Measurements from ENCODE around the gene KDR. TPM values are rescaled to one million over a fixed set of nuclear protein-coding genes. Genes with fewer than 3 reads are reported as not detected.
A peak's percentile ranks its signal among the peaks of the same experiment; 100 is the strongest.

The KDR gene
- total and polyA plus RNA-seq, 11 donors, result 7.7 to 51.0 (median 32.0) TPM

DNA sequence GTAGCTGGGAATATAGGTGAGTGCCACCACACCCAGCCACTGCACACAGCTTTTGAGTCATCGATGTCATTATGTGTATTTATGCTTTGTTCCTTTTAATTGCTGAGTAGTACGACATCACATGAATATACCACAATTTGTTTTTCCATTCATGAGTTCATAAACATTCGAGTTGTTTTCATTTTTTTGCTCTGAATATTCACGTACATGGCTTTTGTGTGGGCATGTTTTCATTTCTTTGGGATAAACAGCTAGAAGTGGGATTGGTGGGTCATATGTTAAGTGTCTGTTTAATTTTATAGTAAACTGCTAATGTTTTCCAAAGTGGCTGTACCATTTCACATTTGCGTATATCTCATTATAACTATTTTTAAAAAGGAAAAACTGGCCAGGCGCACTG, 45.1 kb upstream of the KDR start:
- Histone ChIP-seq H3K9me3 (no peaks in the 10 kb centered on the region), H3K27me3 (no peaks in the 10 kb centered on the region), H3K27ac (no peak overlapping the region), H3K4me1 (peaks cover 0 to 18% (median 6%) of the 10 kb centered on the region in 12 donors), H3K36me3 (no peaks in the 10 kb centered on the region), H3K4me3 (no peak overlapping the region)
- ATAC-seq, result no peak
- no peak for TF ChIP-seq POLR2A (IDR thresholded peaks at IDR 0.05)
- TF ChIP-seq, protein P1, sequence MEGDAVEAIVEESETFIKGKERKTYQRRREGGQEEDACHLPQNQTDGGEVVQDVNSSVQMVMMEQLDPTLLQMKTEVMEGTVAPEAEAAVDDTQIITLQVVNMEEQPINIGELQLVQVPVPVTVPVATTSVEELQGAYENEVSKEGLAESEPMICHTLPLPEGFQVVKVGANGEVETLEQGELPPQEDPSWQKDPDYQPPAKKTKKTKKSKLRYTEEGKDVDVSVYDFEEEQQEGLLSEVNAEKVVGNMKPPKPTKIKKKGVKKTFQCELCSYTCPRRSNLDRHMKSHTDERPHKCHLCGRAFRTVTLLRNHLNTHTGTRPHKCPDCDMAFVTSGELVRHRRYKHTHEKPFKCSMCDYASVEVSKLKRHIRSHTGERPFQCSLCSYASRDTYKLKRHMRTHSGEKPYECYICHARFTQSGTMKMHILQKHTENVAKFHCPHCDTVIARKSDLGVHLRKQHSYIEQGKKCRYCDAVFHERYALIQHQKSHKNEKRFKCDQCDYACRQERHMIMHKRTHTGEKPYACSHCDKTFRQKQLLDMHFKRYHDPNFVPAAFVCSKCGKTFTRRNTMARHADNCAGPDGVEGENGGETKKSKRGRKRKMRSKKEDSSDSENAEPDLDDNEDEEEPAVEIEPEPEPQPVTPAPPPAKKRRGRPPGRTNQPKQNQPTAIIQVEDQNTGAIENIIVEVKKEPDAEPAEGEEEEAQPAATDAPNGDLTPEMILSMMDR (IDR thresholded peaks at IDR 0.05), result no peak
- intact Hi-C loops (cut with DNase I), result loop anchor here in 2 of 10 donors (5.0 kb wide), 1 partner anchor 43 kb away; the partner anchor contains the start of gene KDR (in 2 of the 2)
- 70 to 79% (median 75%) methylated on average over 6 of the region's 6 CpGs for WGBS, 4 donors
- no peak for DNase-seq

DNA sequence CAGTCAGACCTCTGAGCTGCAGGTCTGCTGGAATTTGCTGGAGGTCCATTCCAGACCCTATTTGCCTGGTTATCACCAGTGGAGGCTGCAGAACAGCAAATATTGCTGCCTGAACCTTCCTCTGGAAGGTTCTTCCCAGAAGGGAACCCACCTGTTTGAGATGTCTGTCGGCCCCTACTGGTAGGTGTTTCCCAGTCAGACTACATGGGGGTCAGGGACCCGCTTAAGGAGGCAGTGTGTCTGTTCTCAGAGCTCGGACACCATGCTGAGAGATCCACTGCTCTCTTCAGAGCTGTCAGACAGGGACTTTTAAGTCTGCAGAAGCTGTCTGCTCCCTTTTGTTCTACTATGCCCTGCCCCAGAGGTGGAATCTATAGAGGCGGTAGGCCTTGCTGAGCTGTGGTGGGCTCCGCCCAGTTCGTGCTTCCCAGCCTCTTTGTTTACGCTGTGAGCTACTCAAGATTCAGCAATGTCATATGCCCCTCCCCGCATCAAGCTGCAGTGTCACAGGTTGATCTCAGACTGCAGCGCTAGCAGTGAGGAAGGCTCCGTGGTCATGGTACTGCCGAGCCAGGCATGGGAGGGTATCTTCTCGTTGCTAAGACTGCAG, 44.1 kb upstream of the KDR start:
- peak in 2 of 4 donors; percentile 43 to 45 for ATAC-seq
- peak in 1 of 5 donors; percentile 68 for DNase-seq
- Histone ChIP-seq H3K27ac (peak overlapping the region in 1 of 12 donors; percentile 40), H3K4me3 (no peak overlapping the region), H3K9me3 (no peaks in the 10 kb centered on the region), H3K27me3 (no peaks in the 10 kb centered on the region), H3K36me3 (no peaks in the 10 kb centered on the region), H3K4me1 (peaks cover 0 to 18% (median 5%) of the 10 kb centered on the region in 12 donors)
- TF ChIP-seq, protein P1 (IDR thresholded peaks at IDR 0.05), result no peak
- peak in 1 of 2 donors; percentile 30 for TF ChIP-seq POLR2A (IDR thresholded peaks at IDR 0.05)
- 36 to 54% (median 44%) methylated on average over 8 to 12 of the region's 12 CpGs for WGBS, 4 donors
- intact Hi-C loops (cut with DNase I), result no loop called here

DNA sequence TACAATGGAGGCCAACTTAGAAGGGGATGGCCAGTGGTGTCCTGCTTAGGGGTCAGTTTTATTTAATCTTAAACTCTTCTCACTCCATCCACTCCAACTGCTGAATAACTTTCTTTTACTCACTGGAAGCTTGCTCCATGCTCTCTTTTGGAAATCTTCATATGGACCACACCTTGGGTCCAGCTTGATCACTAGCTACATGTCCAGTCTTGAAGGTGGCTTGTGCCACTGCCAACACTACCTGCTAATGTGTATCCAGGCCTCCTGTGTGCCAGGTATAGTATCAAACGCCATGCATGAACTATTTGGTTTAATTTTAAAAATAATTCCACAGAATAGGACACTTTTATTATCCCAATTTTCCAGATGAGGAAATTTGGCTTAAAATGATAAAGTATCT, 37.0 kb upstream of the KDR start:
- Histone ChIP-seq H3K36me3 (no peaks in the 10 kb centered on the region), H3K4me1 (peaks cover 0 to 3% (median 0%) of the 10 kb centered on the region in 12 donors), H3K27me3 (peaks cover 0 to 14% (median 4%) of the 10 kb centered on the region in 9 donors), H3K27ac (no peak overlapping the region), H3K9me3 (no peaks in the 10 kb centered on the region), H3K4me3 (no peak overlapping the region)
- WGBS, 4 donors, result 88 to 100% (median 96%) methylated on average over 1 of the region's 1 CpG
- intact Hi-C loops (cut with DNase I), result no loop called here
- DNase-seq (no peak), ATAC-seq (no peak)
- TF ChIP-seq POLR2A (IDR thresholded peaks at IDR 0.05), result no peak

DNA sequence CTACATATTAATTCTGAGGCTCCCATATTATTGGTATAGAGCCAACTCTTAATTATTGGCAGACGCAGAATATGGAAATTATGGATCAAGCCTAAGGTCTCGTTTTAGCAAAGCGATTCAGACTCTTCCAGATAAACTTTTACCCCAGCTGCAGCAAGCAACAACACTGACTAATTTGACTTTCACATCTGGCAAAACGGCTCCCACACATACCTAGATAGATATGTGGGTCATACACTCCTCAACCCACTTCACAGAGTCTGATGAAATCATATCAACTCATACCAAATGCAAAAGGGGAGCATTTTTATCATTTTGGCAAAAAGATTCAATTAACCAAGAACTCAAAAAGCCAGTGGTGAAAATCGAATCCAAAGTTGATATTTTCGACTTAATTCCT, 36.3 kb upstream of the KDR start:
- WGBS, 4 donors, result 79 to 84% (median 80%) methylated on average over 6 of the region's 6 CpGs
- Histone ChIP-seq H3K4me3 (no peak overlapping the region), H3K27ac (no peak overlapping the region), H3K9me3 (no peaks in the 10 kb centered on the region), H3K27me3 (peaks cover 0 to 18% (median 4%) of the 10 kb centered on the region in 9 donors), H3K4me1 (peaks cover 0 to 3% (median 0%) of the 10 kb centered on the region in 12 donors), H3K36me3 (no peaks in the 10 kb centered on the region)
- TF ChIP-seq, protein P1 (IDR thresholded peaks at IDR 0.05), result no peak
- intact Hi-C loops (cut with DNase I), result no loop called here
- DNase-seq, result no peak
- ATAC-seq, result no peak

DNA sequence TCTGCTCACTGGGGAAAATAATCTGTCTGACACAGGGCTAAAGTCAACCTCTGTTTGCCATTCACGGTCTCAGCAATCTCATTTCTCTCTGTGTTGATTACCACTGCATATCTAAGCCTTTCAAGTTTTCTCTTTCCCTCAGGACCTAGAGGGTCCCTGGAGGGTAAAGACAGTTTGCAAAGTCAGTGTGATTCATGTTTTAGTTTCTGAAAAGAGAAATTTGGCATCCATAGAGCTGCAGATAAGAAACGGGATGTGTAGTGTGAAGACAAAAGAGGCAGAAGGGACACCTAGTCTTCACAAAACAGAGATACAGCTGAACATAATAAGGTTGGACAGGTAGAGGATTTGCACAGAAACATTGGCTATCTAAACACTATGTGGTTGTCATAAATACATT, 34.5 kb upstream of the KDR start:
- ATAC-seq (no peak), DNase-seq (no peak)
- peaks cover 0 to 24% (median 4%) of the 10 kb centered on the region in 9 donors for H3K27me3 ChIP-seq
- H3K9me3 ChIP-seq, result no peaks in the 10 kb centered on the region
- H3K4me3 ChIP-seq, result no peak overlapping the region
- WGBS, 4 donors, result 26 to 38% (median 30%) methylated on average over 2 of the region's 2 CpGs
- no peak for TF ChIP-seq POLR2A (IDR thresholded peaks at IDR 0.05)
- TF ChIP-seq, protein P1 (IDR thresholded peaks at IDR 0.05), result no peak
- H3K27ac ChIP-seq, result no peak overlapping the region
- intact Hi-C loops (cut with DNase I), result no loop called here
- H3K36me3 ChIP-seq, result no peaks in the 10 kb centered on the region
- H3K4me1 ChIP-seq, result peaks cover 0 to 3% (median 0%) of the 10 kb centered on the region in 12 donors

Data from heart left ventricle (tissue), 16 donors.